Measurements from ENCODE around the gene JAZF1.

JAZF1 gene

GRCh38 chr7:27944643-27945042 lies 236.0 kb downstream of the JAZF1 start:
- H3K4me3 ChIP-seq (ENCODE audit: low read depth, low read length), result peak overlapping the region; percentile 31; the same call in 1 of the 2 replicates
- no peaks in the 10 kb centered on the region for H3K79me2 ChIP-seq (ENCODE audit: control insufficient read depth, insufficient read depth, low read length, unreplicated experiment)

GRCh38 chr7:27943241-27943640 lies 237.4 kb downstream of the JAZF1 start:
- H3K36me3 ChIP-seq (ENCODE audit: insufficient read depth, low read length), result no peaks in the 10 kb centered on the region
- H3K4me1 ChIP-seq (ENCODE audit: control insufficient read depth, insufficient read depth, low read length, unreplicated experiment), result peaks cover 5% of the 10 kb centered on the region
- H3K27me3 ChIP-seq (ENCODE audit: insufficient read depth, low read length), result no peaks in the 10 kb centered on the region
- no peak overlapping the region for H3K27ac ChIP-seq (ENCODE audit: low read depth, low read length)
- H3K79me2 ChIP-seq (ENCODE audit: control insufficient read depth, insufficient read depth, low read length, unreplicated experiment), result no peaks in the 10 kb centered on the region
- H3K4me3 ChIP-seq (ENCODE audit: low read depth, low read length), result no peak overlapping the region
- H2AFZ ChIP-seq (ENCODE audit: low read length, unreplicated experiment), result no peak overlapping the region

More at GRCh38 chr7:27944643-27945042, 236.0 kb downstream of the JAZF1 start:
- Histone ChIP-seq H3K36me3 (ENCODE audit: insufficient read depth, low read length) (no peaks in the 10 kb centered on the region), H2AFZ (ENCODE audit: low read length, unreplicated experiment) (no peak overlapping the region), H3K4me1 (ENCODE audit: control insufficient read depth, insufficient read depth, low read length, unreplicated experiment) (peaks cover 6% of the 10 kb centered on the region), H3K27me3 (ENCODE audit: insufficient read depth, low read length) (no peaks in the 10 kb centered on the region), H3K27ac (ENCODE audit: low read depth, low read length) (no peak overlapping the region)

- Histone ChIP-seq H3K36me3 (ENCODE audit: insufficient read depth, low read length) (no peaks in the 10 kb centered on the region), H3K4me1 (ENCODE audit: control insufficient read depth, insufficient read depth, low read length, unreplicated experiment) (no peaks in the 10 kb centered on the region), H3K4me3 (ENCODE audit: low read depth, low read length) (no peak overlapping the region), H3K27ac (ENCODE audit: low read depth, low read length) (no peak overlapping the region), H3K27me3 (ENCODE audit: insufficient read depth, low read length) (no peaks in the 10 kb centered on the region), H2AFZ (ENCODE audit: low read length, unreplicated experiment) (no peak overlapping the region), H3K79me2 (ENCODE audit: control insufficient read depth, insufficient read depth, low read length, unreplicated experiment) (no peaks in the 10 kb centered on the region)
Observed at GRCh38 chr7:27942711-27943110, 237.9 kb downstream of the JAZF1 start.

GRCh38 chr7:27941522-27941921 lies 239.1 kb downstream of the JAZF1 start:
- H3K4me3 ChIP-seq (ENCODE audit: low read depth, low read length), result no peak overlapping the region
- H3K36me3 ChIP-seq (ENCODE audit: insufficient read depth, low read length), result no peaks in the 10 kb centered on the region
- no peak overlapping the region for H2AFZ ChIP-seq (ENCODE audit: low read length, unreplicated experiment)
- H3K79me2 ChIP-seq (ENCODE audit: control insufficient read depth, insufficient read depth, low read length, unreplicated experiment), result no peaks in the 10 kb centered on the region
- no peaks in the 10 kb centered on the region for H3K27me3 ChIP-seq (ENCODE audit: insufficient read depth, low read length)
- no peak overlapping the region for H3K27ac ChIP-seq (ENCODE audit: low read depth, low read length)
- no peaks in the 10 kb centered on the region for H3K4me1 ChIP-seq (ENCODE audit: control insufficient read depth, insufficient read depth, low read length, unreplicated experiment)

GRCh38 chr7:27940341-27940740 lies 240.3 kb downstream of the JAZF1 start:
- Histone ChIP-seq H3K4me1 (ENCODE audit: control insufficient read depth, insufficient read depth, low read length, unreplicated experiment) (no peaks in the 10 kb centered on the region), H3K27ac (ENCODE audit: low read depth, low read length) (no peak overlapping the region), H3K79me2 (ENCODE audit: control insufficient read depth, insufficient read depth, low read length, unreplicated experiment) (no peaks in the 10 kb centered on the region), H2AFZ (ENCODE audit: low read length, unreplicated experiment) (no peak overlapping the region), H3K27me3 (ENCODE audit: insufficient read depth, low read length) (no peaks in the 10 kb centered on the region), H3K4me3 (ENCODE audit: low read depth, low read length) (no peak overlapping the region), H3K36me3 (ENCODE audit: insufficient read depth, low read length) (no peaks in the 10 kb centered on the region)

GRCh38 chr7:27939893-27940292 lies 240.7 kb downstream of the JAZF1 start:
- Histone ChIP-seq H3K36me3 (ENCODE audit: insufficient read depth, low read length) (no peaks in the 10 kb centered on the region), H3K4me3 (ENCODE audit: low read depth, low read length) (no peak overlapping the region), H3K27ac (ENCODE audit: low read depth, low read length) (no peak overlapping the region), H3K79me2 (ENCODE audit: control insufficient read depth, insufficient read depth, low read length, unreplicated experiment) (no peaks in the 10 kb centered on the region), H2AFZ (ENCODE audit: low read length, unreplicated experiment) (no peak overlapping the region), H3K27me3 (ENCODE audit: insufficient read depth, low read length) (no peaks in the 10 kb centered on the region), H3K4me1 (ENCODE audit: control insufficient read depth, insufficient read depth, low read length, unreplicated experiment) (no peaks in the 10 kb centered on the region)

- no peak overlapping the region for H3K4me3 ChIP-seq (ENCODE audit: low read depth, low read length)
- no peak overlapping the region for H2AFZ ChIP-seq (ENCODE audit: low read length, unreplicated experiment)
- no peaks in the 10 kb centered on the region for H3K79me2 ChIP-seq (ENCODE audit: control insufficient read depth, insufficient read depth, low read length, unreplicated experiment)
- no peaks in the 10 kb centered on the region for H3K27me3 ChIP-seq (ENCODE audit: insufficient read depth, low read length)
- no peaks in the 10 kb centered on the region for H3K36me3 ChIP-seq (ENCODE audit: insufficient read depth, low read length)
- no peak overlapping the region for H3K27ac ChIP-seq (ENCODE audit: low read depth, low read length)
- H3K4me1 ChIP-seq (ENCODE audit: control insufficient read depth, insufficient read depth, low read length, unreplicated experiment), result peaks cover 7% of the 10 kb centered on the region
Observed at GRCh38 chr7:27936768-27937102, 243.9 kb downstream of the JAZF1 start.

- Histone ChIP-seq H3K36me3 (ENCODE audit: insufficient read depth, low read length) (no peaks in the 10 kb centered on the region), H3K4me1 (ENCODE audit: control insufficient read depth, insufficient read depth, low read length, unreplicated experiment) (peaks cover 7% of the 10 kb centered on the region), H3K79me2 (ENCODE audit: control insufficient read depth, insufficient read depth, low read length, unreplicated experiment) (no peaks in the 10 kb centered on the region), H3K27ac (ENCODE audit: low read depth, low read length) (no peak overlapping the region), H3K27me3 (ENCODE audit: insufficient read depth, low read length) (no peaks in the 10 kb centered on the region), H2AFZ (ENCODE audit: low read length, unreplicated experiment) (no peak overlapping the region), H3K4me3 (ENCODE audit: low read depth, low read length) (no peak overlapping the region)
Observed at GRCh38 chr7:27936047-27936767, 244.4 kb downstream of the JAZF1 start.

GRCh38 chr7:27933671-27934565 lies 246.7 kb downstream of the JAZF1 start:
- Histone ChIP-seq H3K27ac (ENCODE audit: low read depth, low read length) (no peak overlapping the region), H3K27me3 (ENCODE audit: insufficient read depth, low read length) (no peaks in the 10 kb centered on the region), H3K36me3 (ENCODE audit: insufficient read depth, low read length) (no peaks in the 10 kb centered on the region)

GRCh38 chr7:27930910-27931476 lies 249.6 kb downstream of the JAZF1 start:
- Histone ChIP-seq H3K27me3 (ENCODE audit: insufficient read depth, low read length) (no peaks in the 10 kb centered on the region), H3K79me2 (ENCODE audit: control insufficient read depth, insufficient read depth, low read length, unreplicated experiment) (no peaks in the 10 kb centered on the region), H3K27ac (ENCODE audit: low read depth, low read length) (no peak overlapping the region), H3K36me3 (ENCODE audit: insufficient read depth, low read length) (no peaks in the 10 kb centered on the region), H3K4me3 (ENCODE audit: low read depth, low read length) (no peak overlapping the region), H2AFZ (ENCODE audit: low read length, unreplicated experiment) (no peak overlapping the region), H3K4me1 (ENCODE audit: control insufficient read depth, insufficient read depth, low read length, unreplicated experiment) (peaks cover 7% of the 10 kb centered on the region)

More at GRCh38 chr7:27933671-27934565, 246.7 kb downstream of the JAZF1 start:
- Histone ChIP-seq H3K4me1 (ENCODE audit: control insufficient read depth, insufficient read depth, low read length, unreplicated experiment) (peaks cover 7% of the 10 kb centered on the region), H3K4me3 (ENCODE audit: low read depth, low read length) (no peak overlapping the region), H3K79me2 (ENCODE audit: control insufficient read depth, insufficient read depth, low read length, unreplicated experiment) (no peaks in the 10 kb centered on the region), H2AFZ (ENCODE audit: low read length, unreplicated experiment) (no peak overlapping the region)
